Adipocyte (in vitro differentiated cells): ENCODE data around the gene TMEM187.
"Not testable (repeated sequence)": the region's sequence is repeated elsewhere in the genome, so short reads cannot be mapped to it uniquely, and the experiment has no call there.

ENCODE experiments used
- DNase-seq: peaks from one replicate; pipeline ENCODE4 v3.0.0-alpha.2; 2015; ENCODE audit warnings: low read depth
- H3K27me3 ChIP-seq: replicated peaks from 2 replicates; pipeline ENCODE4 v1.7.0; 2013; ENCODE audit warnings: mild to moderate bottlenecking, low read length, moderate library complexity; ENCODE audit not compliant: control insufficient read depth, insufficient read depth
- H3K36me3 ChIP-seq: 2 replicates; pipeline ENCODE4 v1.7.0; 2013; ENCODE audit warnings: low read length, mild to moderate bottlenecking, moderate library complexity; ENCODE audit not compliant: control insufficient read depth, insufficient read depth, severe bottlenecking
- H3K4me1 ChIP-seq: 2 replicates; pipeline ENCODE4 v1.7.0; 2013; ENCODE audit warnings: mild to moderate bottlenecking, low read length, moderate library complexity; ENCODE audit not compliant: control insufficient read depth, insufficient read depth
- H3K4me3 ChIP-seq: 2 replicates; pipeline ENCODE4 v1.7.0; 2013; ENCODE audit warnings: mild to moderate bottlenecking, low read length, moderate library complexity
- H3K9ac ChIP-seq: 2 replicates; pipeline ENCODE4 v1.7.0; 2013; ENCODE audit warnings: mild to moderate bottlenecking, low read length, moderate library complexity
- H3K9me3 ChIP-seq: 2 replicates; pipeline ENCODE4 v1.7.0; 2013; ENCODE audit warnings: mild to moderate bottlenecking, low read length, moderate library complexity; ENCODE audit not compliant: control insufficient read depth

TMEM187 gene

GRCh38 chrX:153993978-153994377 is 21.4 kb downstream of the TMEM187 start:
- Histone ChIP-seq H3K4me3 (no peak overlapping the region), H3K9me3 (no peaks in the 10 kb centered on the region)

DNA sequence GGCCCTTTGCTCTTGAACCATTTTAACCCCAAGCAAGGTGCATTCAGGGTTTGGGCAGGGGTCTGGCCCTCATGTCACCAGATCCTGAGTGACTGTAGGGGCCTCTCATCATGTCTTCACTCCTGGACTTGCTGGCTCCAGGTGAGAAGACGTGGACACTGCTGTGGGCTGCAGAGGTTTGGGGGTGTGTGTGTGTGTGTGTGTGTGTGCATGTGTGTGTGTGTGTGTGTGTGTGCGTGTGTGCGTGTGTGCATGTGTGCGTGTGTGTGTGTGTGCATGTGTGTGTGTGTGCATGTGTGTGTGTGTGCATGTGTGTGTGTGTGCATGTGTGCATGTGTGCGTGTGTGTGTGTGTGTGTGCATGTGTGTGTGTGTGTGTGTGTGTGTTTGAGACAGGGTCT is 21.8 kb downstream of the TMEM187 start:
- not testable (repeated sequence) for H3K4me3 ChIP-seq, H3K9me3 ChIP-seq, H3K9ac ChIP-seq, H3K36me3 ChIP-seq, H3K27me3 ChIP-seq, DNase-seq, H3K4me1 ChIP-seq

More at GRCh38 chrX:153993978-153994377, 21.4 kb downstream of the TMEM187 start:
- no peak overlapping the region for H3K9ac ChIP-seq
- DNase-seq: no peak
- H3K27me3 ChIP-seq: peaks cover 6% of the 10 kb centered on the region
- H3K36me3 ChIP-seq: no peaks in the 10 kb centered on the region
- H3K4me1 ChIP-seq: no peaks in the 10 kb centered on the region

DNA sequence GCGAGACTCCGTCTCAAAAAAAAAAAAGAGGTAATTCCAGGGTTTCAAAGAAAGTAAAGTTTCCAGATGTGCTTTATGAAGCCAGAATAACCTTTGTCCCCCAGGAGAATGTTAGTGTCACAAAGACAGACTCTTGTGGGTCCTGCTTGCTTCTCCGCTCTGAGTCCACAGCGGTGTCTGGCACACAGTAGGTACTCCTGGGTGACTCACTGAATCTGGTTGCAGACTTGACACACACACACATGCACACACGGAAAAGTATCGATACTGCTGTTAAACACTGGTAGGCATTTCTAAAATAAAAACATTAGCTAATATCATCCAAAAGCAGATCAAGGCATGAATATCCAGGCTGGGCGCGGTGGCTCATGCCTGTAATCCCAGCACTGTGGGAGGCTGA is 22.9 kb downstream of the TMEM187 start:
- Histone ChIP-seq H3K9ac (no peak overlapping the region), H3K9me3 (no peaks in the 10 kb centered on the region), H3K4me1 (peaks cover 5% of the 10 kb centered on the region), H3K4me3 (no peak overlapping the region), H3K27me3 (peaks cover 6% of the 10 kb centered on the region), H3K36me3 (no peaks in the 10 kb centered on the region)
- DNase-seq: no peak

- Histone ChIP-seq H3K27me3 (peaks cover 9% of the 10 kb centered on the region), H3K36me3 (no peaks in the 10 kb centered on the region), H3K4me3 (no peak overlapping the region), H3K9me3 (no peaks in the 10 kb centered on the region), H3K9ac (peak overlapping the region; percentile 25), H3K4me1 (peaks cover 15% of the 10 kb centered on the region)
- no peak for DNase-seq
These were observed 26.9 kb downstream of the TMEM187 start for GRCh38 chrX:153999359-154000037.

DNA sequence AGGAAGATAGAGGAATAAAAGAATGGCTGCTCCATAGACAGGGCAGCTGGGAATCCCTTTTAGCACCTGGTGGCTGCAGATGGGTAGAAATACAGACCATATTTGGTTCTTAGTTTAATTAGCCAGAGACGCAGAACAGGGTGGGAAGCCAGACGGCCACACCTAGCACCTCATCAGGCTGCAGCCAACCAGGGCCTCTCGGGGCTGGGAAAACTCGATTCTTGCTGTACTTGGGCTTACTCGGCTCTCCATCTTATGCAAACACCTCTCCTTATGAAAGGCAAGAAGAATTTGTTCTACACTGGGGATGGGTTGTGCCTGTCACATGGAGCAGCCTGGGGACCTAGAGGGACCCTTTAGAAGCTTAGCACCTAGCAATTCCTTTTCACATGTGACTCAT is 27.5 kb downstream of the TMEM187 start:
- Histone ChIP-seq H3K4me1 (peaks cover 15% of the 10 kb centered on the region), H3K9ac (peak overlapping the region; percentile 25), H3K9me3 (no peaks in the 10 kb centered on the region), H3K36me3 (no peaks in the 10 kb centered on the region), H3K4me3 (no peak overlapping the region), H3K27me3 (peaks cover 9% of the 10 kb centered on the region)
- DNase-seq: no peak

DNA sequence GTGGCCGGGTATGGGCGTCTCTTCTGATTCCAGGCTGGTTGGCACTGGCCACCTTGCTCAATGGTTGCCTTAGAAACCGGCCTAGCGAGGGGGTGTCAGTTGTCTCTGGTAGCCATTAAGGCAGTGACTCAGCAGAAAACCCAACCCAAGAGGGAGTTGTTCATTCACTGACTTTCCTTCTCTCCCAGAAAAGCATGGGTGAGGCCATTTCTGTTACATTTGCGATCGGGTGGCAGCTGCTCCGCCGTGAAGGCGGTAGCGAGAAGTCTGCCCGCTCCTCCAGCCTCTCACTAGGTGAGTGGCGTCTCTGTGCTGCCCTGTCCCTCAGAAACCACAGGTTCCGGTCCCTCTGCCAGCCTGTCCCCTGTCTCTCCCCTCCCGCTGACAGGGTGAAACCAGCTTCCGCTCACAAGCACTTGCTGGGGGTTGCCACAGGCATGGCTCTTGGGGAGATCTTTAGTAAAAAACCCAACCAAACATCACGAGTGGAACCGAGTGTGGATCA is 29.7 kb downstream of the TMEM187 start:
- Histone ChIP-seq H3K27me3 (peaks cover 9% of the 10 kb centered on the region), H3K36me3 (no peaks in the 10 kb centered on the region), H3K4me3 (no peak overlapping the region), H3K9ac (peak overlapping the region; percentile 11), H3K4me1 (peaks cover 15% of the 10 kb centered on the region), H3K9me3 (no peaks in the 10 kb centered on the region)
- DNase-seq: peak; percentile 63

- Histone ChIP-seq H3K27me3 (peaks cover 9% of the 10 kb centered on the region), H3K9me3 (no peaks in the 10 kb centered on the region), H3K4me3 (no peak overlapping the region), H3K9ac (no peak overlapping the region), H3K36me3 (peaks cover 4% of the 10 kb centered on the region), H3K4me1 (peaks cover 15% of the 10 kb centered on the region)
- DNase-seq: no peak
These were observed 31.8 kb downstream of the TMEM187 start for GRCh38 chrX:154004315-154004714.

- peaks cover 19% of the 10 kb centered on the region for H3K36me3 ChIP-seq
- no peak for DNase-seq
- H3K4me3 ChIP-seq: no peak overlapping the region
- H3K9me3 ChIP-seq: no peaks in the 10 kb centered on the region
- no peak overlapping the region for H3K9ac ChIP-seq
- H3K27me3 ChIP-seq: peaks cover 3% of the 10 kb centered on the region
- peaks cover 6% of the 10 kb centered on the region for H3K4me1 ChIP-seq
These were observed 34.4 kb downstream of the TMEM187 start for GRCh38 chrX:154006947-154007346.

- Histone ChIP-seq H3K4me3 (no peak overlapping the region), H3K27me3 (peaks cover 3% of the 10 kb centered on the region)
- no peak for DNase-seq
These were observed 36.0 kb downstream of the TMEM187 start for GRCh38 chrX:154008521-154008920.

DNA sequence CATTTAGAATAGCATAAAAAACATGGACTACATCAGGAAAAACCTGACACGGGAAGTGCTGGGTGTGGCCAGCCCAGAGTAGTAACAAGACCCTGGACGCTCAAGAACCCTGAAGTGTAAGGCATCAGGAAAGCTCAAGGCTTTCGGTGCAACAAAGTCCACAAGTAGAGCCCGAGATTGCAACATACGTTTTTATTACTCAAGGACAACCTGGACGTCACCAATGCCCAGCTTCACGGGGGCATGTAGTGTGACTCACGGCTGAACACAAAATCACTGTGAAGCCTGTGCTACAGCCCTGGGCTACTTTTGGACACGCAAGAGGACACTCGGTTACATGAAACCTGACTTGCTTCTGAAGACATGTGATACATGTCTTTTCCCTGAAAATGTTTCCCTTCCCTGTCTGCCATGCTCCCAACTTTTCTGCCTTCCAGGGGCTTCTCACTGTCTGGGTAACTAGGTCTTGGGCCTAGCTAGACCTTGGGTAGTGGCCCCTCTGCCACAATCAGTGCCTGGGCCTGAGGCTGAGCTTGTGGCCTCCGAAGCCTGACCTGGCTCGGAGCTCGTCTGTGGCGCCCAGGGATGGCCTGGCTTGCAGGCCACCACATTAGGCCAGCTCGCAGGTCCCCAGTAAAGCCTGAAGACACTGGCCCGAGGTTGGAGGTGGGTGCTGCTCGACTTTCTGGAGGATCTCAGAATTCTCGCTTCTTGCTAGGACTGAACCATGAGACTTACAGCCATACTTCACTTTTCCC is 38.0 kb downstream of the TMEM187 start:
- H3K9ac ChIP-seq: no peak overlapping the region
- no peaks in the 10 kb centered on the region for H3K9me3 ChIP-seq
- H3K4me3 ChIP-seq: no peak overlapping the region
- no peaks in the 10 kb centered on the region for H3K4me1 ChIP-seq
- peaks cover 31% of the 10 kb centered on the region for H3K36me3 ChIP-seq
- no peak for DNase-seq
- no peaks in the 10 kb centered on the region for H3K27me3 ChIP-seq

More at GRCh38 chrX:154008521-154008920, 36.0 kb downstream of the TMEM187 start:
- Histone ChIP-seq H3K4me1 (no peaks in the 10 kb centered on the region), H3K9me3 (no peaks in the 10 kb centered on the region), H3K36me3 (peaks cover 26% of the 10 kb centered on the region), H3K9ac (no peak overlapping the region)

GRCh38 chrX:154011376-154012335 is 39.1 kb downstream of the TMEM187 start:
- no peak for DNase-seq
- Histone ChIP-seq H3K9me3 (no peaks in the 10 kb centered on the region), H3K36me3 (peaks cover 40% of the 10 kb centered on the region), H3K27me3 (no peaks in the 10 kb centered on the region), H3K4me3 (no peak overlapping the region), H3K9ac (no peak overlapping the region), H3K4me1 (no peaks in the 10 kb centered on the region)
